Brain microvascular endothelial cell (primary cell): ENCODE data around the gene CAPN11.

Experiments used
- DNase-seq: peaks from one replicate; pipeline ENCODE4 v3.0.0-alpha.2; 2020
- H3K27ac ChIP-seq: fragments of 250-450 bp; sonication (Bioruptor Pico); 2 replicates; pipeline ENCODE4 v1.5.1; 2020; ENCODE audit warnings: mild to moderate bottlenecking, moderate library complexity
- H3K27me3 ChIP-seq: fragments of 250-450 bp; sonication (Bioruptor Pico); replicated peaks from 2 replicates; pipeline ENCODE4 v1.5.1; 2020; ENCODE audit warnings: mild to moderate bottlenecking
- H3K36me3 ChIP-seq: fragments of 250-450 bp; sonication (Bioruptor Pico); replicated peaks from 2 replicates; pipeline ENCODE4 v1.5.1; 2020; ENCODE audit warnings: mild to moderate bottlenecking
- H3K4me3 ChIP-seq: 2 replicates; pipeline ENCODE4 v1.5.1; 2011; ENCODE audit warnings: low read depth, mild to moderate bottlenecking, control low read depth, low read length, moderate library complexity
- in situ Hi-C: cut with HindIII; loops from 2 replicates; pipeline ENCODE4 v1.10.0; 2017; ENCODE audit warnings: low sequenced_read_pairs, low pct_ligation_motif_present
- TF ChIP-seq, protein P1 (sequence below): IDR thresholded peaks from 2 replicates; pipeline ENCODE4 v1.5.1; 2011; ENCODE audit warnings: low read depth, mild to moderate bottlenecking, moderate library complexity, low read length, control low read depth, inconsistent platforms; ENCODE audit errors: missing control alignments

CAPN11 gene

GRCh38 chr6:44225579-44226325, 67.1 kb downstream of the CAPN11 start:
- no peak for DNase-seq
- Histone ChIP-seq H3K27me3 (no peaks in the 10 kb centered on the region), H3K36me3 (no peaks in the 10 kb centered on the region), H3K4me3 (no peak overlapping the region), H3K27ac (no peak overlapping the region)
- in situ Hi-C loops = no loop called here
- TF ChIP-seq, protein P1, sequence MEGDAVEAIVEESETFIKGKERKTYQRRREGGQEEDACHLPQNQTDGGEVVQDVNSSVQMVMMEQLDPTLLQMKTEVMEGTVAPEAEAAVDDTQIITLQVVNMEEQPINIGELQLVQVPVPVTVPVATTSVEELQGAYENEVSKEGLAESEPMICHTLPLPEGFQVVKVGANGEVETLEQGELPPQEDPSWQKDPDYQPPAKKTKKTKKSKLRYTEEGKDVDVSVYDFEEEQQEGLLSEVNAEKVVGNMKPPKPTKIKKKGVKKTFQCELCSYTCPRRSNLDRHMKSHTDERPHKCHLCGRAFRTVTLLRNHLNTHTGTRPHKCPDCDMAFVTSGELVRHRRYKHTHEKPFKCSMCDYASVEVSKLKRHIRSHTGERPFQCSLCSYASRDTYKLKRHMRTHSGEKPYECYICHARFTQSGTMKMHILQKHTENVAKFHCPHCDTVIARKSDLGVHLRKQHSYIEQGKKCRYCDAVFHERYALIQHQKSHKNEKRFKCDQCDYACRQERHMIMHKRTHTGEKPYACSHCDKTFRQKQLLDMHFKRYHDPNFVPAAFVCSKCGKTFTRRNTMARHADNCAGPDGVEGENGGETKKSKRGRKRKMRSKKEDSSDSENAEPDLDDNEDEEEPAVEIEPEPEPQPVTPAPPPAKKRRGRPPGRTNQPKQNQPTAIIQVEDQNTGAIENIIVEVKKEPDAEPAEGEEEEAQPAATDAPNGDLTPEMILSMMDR = no peak

DNA sequence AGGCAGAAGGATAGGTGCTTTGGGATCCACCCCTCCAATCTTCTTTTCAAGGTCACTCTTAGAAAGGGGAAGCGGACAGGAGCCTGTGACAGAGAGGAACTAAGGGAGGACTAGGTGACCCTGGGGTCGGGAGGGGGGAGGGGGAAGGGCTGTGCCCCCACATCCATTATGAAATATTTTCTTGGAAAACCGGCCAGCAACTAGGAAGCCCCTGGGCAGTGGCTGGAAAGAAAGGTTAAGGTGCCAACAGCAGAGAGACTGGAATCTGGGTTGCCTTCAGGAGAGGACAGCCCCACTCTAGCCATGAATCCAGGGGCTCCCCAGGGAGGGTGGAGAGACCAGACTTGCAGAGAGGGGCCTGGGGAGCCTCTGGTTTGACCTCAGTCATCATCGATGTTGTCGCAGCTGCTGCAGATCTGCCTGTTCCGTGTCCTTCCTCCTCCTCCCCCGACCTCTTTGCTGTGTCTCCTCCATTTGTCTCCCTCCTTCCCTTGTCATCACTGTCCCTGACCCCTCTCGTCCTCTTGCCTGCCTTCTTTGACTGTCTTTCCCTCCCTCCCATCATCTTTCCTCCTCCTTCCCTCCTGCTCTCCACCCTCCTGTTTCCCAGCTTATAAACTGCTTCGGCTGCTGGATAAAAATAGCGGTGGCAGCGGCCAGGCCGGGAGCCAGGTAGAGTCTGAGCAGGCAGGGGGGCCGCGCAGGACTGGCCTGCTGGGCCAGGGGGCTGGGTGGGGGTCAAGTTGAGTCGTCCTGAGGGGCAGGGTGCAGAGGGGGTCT, 67.9 kb downstream of the CAPN11 start:
- Histone ChIP-seq H3K4me3 (no peak overlapping the region), H3K27ac (no peak overlapping the region), H3K27me3 (no peaks in the 10 kb centered on the region), H3K36me3 (no peaks in the 10 kb centered on the region)
- TF ChIP-seq, protein P1 = no peak
- no peak for DNase-seq
- in situ Hi-C loops = no loop called here

GRCh38 chr6:44227148-44227793, 68.7 kb downstream of the CAPN11 start:
- Histone ChIP-seq H3K27me3 (no peaks in the 10 kb centered on the region), H3K4me3 (no peak overlapping the region), H3K36me3 (peaks cover 4% of the 10 kb centered on the region), H3K27ac (no peak overlapping the region)
- in situ Hi-C loops = no loop called here
- TF ChIP-seq, protein P1 = no peak
- no peak for DNase-seq

DNA sequence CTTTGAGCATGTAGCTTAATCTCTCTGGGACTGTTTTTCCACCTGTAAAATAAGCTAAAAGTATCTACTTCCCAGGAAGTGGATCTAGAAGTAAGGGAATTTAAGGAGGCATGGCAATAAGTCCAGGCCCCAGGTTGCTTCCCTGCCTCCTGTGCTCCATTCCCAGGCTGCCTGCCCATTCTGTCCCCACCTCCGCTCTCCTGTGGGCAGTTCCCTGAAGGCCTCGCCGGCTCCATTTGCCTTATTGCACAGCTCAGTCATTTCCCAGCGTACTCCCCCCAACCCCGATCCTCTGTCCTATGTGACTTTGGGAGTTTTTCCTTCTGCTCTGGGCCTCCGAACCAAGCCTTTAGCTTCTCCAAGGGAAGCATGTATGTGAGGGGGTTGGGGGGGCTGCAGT, 69.4 kb downstream of the CAPN11 start:
- TF ChIP-seq, protein P1 = no peak
- Histone ChIP-seq H3K27me3 (no peaks in the 10 kb centered on the region), H3K4me3 (no peak overlapping the region), H3K27ac (no peak overlapping the region), H3K36me3 (peaks cover 4% of the 10 kb centered on the region)
- DNase-seq = no peak
- in situ Hi-C loops = no loop called here

DNA sequence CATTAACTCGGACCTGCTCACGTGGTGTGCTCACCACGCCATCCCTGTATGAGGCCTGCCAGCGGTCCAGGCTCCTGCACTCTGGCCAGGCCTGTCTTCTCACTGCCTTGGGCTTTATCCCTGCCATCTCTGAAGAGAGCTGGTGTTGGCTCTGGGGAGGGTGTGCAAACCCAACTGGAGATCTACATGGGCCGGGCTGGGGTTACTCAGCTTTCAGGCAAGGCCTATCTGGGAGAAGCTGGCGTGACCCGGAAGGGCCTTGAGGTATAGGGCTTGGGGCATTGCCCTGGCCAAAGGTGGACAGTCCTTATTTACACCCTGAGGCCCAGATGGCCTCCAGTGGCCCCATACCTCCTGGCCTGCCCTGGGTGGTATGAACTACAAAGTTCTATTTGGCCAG, 69.8 kb downstream of the CAPN11 start:
- TF ChIP-seq, protein P1 = no peak
- Histone ChIP-seq H3K27me3 (no peaks in the 10 kb centered on the region), H3K36me3 (peaks cover 4% of the 10 kb centered on the region), H3K4me3 (no peak overlapping the region), H3K27ac (no peak overlapping the region)
- no peak for DNase-seq
- in situ Hi-C loops = no loop called here
